Neural progenitor cell (in vitro differentiated cells): ENCODE results near the gene ATAD3A. TPM values are rescaled to one million over a fixed set of nuclear protein-coding genes. Genes with fewer than 3 reads are reported as not detected.
"Not testable (repeated sequence)": the region's sequence is repeated elsewhere in the genome, so short reads cannot be mapped to it uniquely, and the experiment has no call there.

ENCODE experiments used
- DNase-seq: peaks from one replicate; pipeline ENCODE4 v3.0.0-alpha.2; 2016; ENCODE audit warnings: low spot score
- H2AFZ ChIP-seq: fragments of 200-600 bp; sonication (generic); replicated peaks from 2 replicates; pipeline ENCODE4 v1.6.1; 2016; ENCODE audit warnings: antibody characterized with exemption
- H3F3A ChIP-seq: fragments of 200-600 bp; sonication (generic); 2 replicates; pipeline ENCODE4 v1.6.1; 2016; ENCODE audit warnings: antibody characterized with exemption, low read depth
- H3K27ac ChIP-seq: fragments of 200-600 bp; sonication (generic); 2 replicates; pipeline ENCODE4 v1.5.1; 2016; ENCODE audit warnings: mild to moderate bottlenecking
- H3K27me3 ChIP-seq: fragments of 200-600 bp; sonication (generic); 2 replicates; pipeline ENCODE4 v1.6.1; 2016; ENCODE audit warnings: mild to moderate bottlenecking, moderate library complexity
- H3K36me3 ChIP-seq: fragments of 200-600 bp; sonication (generic); 2 replicates; pipeline ENCODE4 v1.5.1; 2016
- H3K4me1 ChIP-seq: fragments of 200-600 bp; sonication (generic); 2 replicates; pipeline ENCODE4 v1.6.1; 2016; ENCODE audit warnings: mixed run types
- H3K4me2 ChIP-seq: fragments of 200-600 bp; sonication (generic); 2 replicates; pipeline ENCODE4 v1.6.1; 2016
- H3K4me3 ChIP-seq: fragments of 200-600 bp; sonication (generic); 2 replicates; pipeline ENCODE4 v1.5.1; 2016
- H3K79me2 ChIP-seq: fragments of 200-600 bp; sonication (generic); 2 replicates; pipeline ENCODE4 v1.6.1; 2016; ENCODE audit warnings: low read depth
- H3K9ac ChIP-seq: fragments of 200-600 bp; sonication (generic); 2 replicates; pipeline ENCODE4 v1.6.1; 2016
- H3K9me3 ChIP-seq: fragments of 200-600 bp; sonication (generic); 2 replicates; pipeline ENCODE4 v1.5.1; 2016; ENCODE audit warnings: low read depth
- H4K20me1 ChIP-seq: fragments of 200-600 bp; sonication (generic); 2 replicates; pipeline ENCODE4 v1.6.1; 2016; ENCODE audit warnings: low read depth
- H3K27ac Mint-ChIP-seq: 3 replicates; pipeline ENCODE4 v1.8.0; 2021; ENCODE audit warnings: mixed read lengths
- H3K27me3 Mint-ChIP-seq: 2 replicates; pipeline ENCODE4 v1.8.0; 2022; ENCODE audit warnings: low read depth, mild to moderate bottlenecking, inconsistent platforms, moderate library complexity, mixed read lengths; ENCODE audit not compliant: insufficient read depth
- H3K36me3 Mint-ChIP-seq: 3 replicates; pipeline ENCODE4 v1.8.0; 2021; ENCODE audit warnings: mixed read lengths
- H3K4me1 Mint-ChIP-seq: 3 replicates; pipeline ENCODE4 v1.8.0; 2021; ENCODE audit warnings: mixed read lengths
- H3K4me3 Mint-ChIP-seq: 3 replicates; pipeline ENCODE4 v1.8.0; 2021; ENCODE audit warnings: mild to moderate bottlenecking, moderate library complexity, mixed read lengths
- H3K9me3 Mint-ChIP-seq: 3 replicates; pipeline ENCODE4 v1.8.0; 2020; ENCODE audit warnings: mixed read lengths
- CTCF ChIP-seq: fragments of 200-600 bp; sonication (generic); IDR thresholded peaks from 2 replicates; pipeline ENCODE4 v1.5.1; 2017; ENCODE audit warnings: antibody characterized with exemption, mild to moderate bottlenecking
- EZH2 ChIP-seq: fragments of 200-600 bp; sonication (generic); IDR thresholded peaks from 2 replicates; pipeline ENCODE4 v1.6.1; 2017; ENCODE audit warnings: antibody characterized with exemption, mild to moderate bottlenecking, moderate library complexity
- EZH2phosphoT487 ChIP-seq: fragments of 200-600 bp; sonication (generic); IDR thresholded peaks from 2 replicates; pipeline ENCODE4 v1.6.1; 2017; ENCODE audit warnings: antibody characterized with exemption
- total RNA-seq: library from RNA; depleted of rRNA; stranded (reverse); fragments of >200 nt; gene quantifications from 2 replicates; pipeline ENCODE4 v1.2.3, GENCODE V29; 2015; ENCODE audit warnings: low replicate concordance

Gene ATAD3A
- total RNA-seq, 1 donor from 2014 or later, result 7.8 TPM

GRCh38 chr1:1556505-1556904 lies 44.5 kb downstream of the ATAD3A start:
- H3K27me3 ChIP-seq, result no peaks in the 10 kb centered on the region
- H3K9ac ChIP-seq, result no peak overlapping the region
- H3K27ac Mint-ChIP-seq, result no peak overlapping the region
- H3K79me2 ChIP-seq, result peaks cover 20% of the 10 kb centered on the region
- no peak for TF ChIP-seq EZH2phosphoT487
- TF ChIP-seq EZH2, result no peak
- no peak for TF ChIP-seq CTCF
- no peak overlapping the region for H3K4me3 Mint-ChIP-seq
- H3K27ac ChIP-seq, result no peak overlapping the region
- H3K4me1 ChIP-seq, result no peaks in the 10 kb centered on the region
- H3K4me1 Mint-ChIP-seq, result peaks cover 14% of the 10 kb centered on the region
- H3K4me2 ChIP-seq, result no peak overlapping the region
- H4K20me1 ChIP-seq, result peaks cover 20% of the 10 kb centered on the region
- H3F3A ChIP-seq, result peaks cover 3% of the 10 kb centered on the region
- peaks cover 2% of the 10 kb centered on the region for H3K36me3 Mint-ChIP-seq
- no peak overlapping the region for H2AFZ ChIP-seq
- H3K9me3 ChIP-seq, result no peaks in the 10 kb centered on the region
- no peak overlapping the region for H3K4me3 ChIP-seq
- H3K36me3 ChIP-seq, result no peaks in the 10 kb centered on the region
- H3K27me3 Mint-ChIP-seq, result peaks cover 5% of the 10 kb centered on the region
- H3K9me3 Mint-ChIP-seq, result no peaks in the 10 kb centered on the region
- no peak for DNase-seq

- not testable (repeated sequence) for H3K4me3 Mint-ChIP-seq, H3K4me1 ChIP-seq, H3K36me3 Mint-ChIP-seq, H3K4me2 ChIP-seq, H3K4me3 ChIP-seq, H3K27ac Mint-ChIP-seq, H3K9me3 Mint-ChIP-seq, H3K9ac ChIP-seq, H3K27me3 Mint-ChIP-seq, H3K27ac ChIP-seq, H3K9me3 ChIP-seq, H3K27me3 ChIP-seq, H3F3A ChIP-seq, H2AFZ ChIP-seq, H3K36me3 ChIP-seq, DNase-seq
- peaks cover 18% of the 10 kb centered on the region for H4K20me1 ChIP-seq
- peaks cover 15% of the 10 kb centered on the region for H3K79me2 ChIP-seq
- H3K4me1 Mint-ChIP-seq, result peaks cover 14% of the 10 kb centered on the region
Measured at GRCh38 chr1:1556961-1557360, 45.0 kb downstream of the ATAD3A start.

GRCh38 chr1:1557688-1558087 lies 45.7 kb downstream of the ATAD3A start:
- not testable (repeated sequence) for H3K36me3 ChIP-seq, H3K36me3 Mint-ChIP-seq, H3K9ac ChIP-seq, H3K4me3 Mint-ChIP-seq, H3K9me3 ChIP-seq, H3K27ac Mint-ChIP-seq, H3F3A ChIP-seq, H3K9me3 Mint-ChIP-seq, DNase-seq, H3K4me2 ChIP-seq, H3K4me1 ChIP-seq, H3K27ac ChIP-seq, H3K27me3 ChIP-seq, H3K27me3 Mint-ChIP-seq, H2AFZ ChIP-seq, H3K4me3 ChIP-seq
- H3K4me1 Mint-ChIP-seq, result peaks cover 14% of the 10 kb centered on the region
- H4K20me1 ChIP-seq, result peaks cover 11% of the 10 kb centered on the region
- H3K79me2 ChIP-seq, result peaks cover 10% of the 10 kb centered on the region

- H3K4me3 ChIP-seq, result no peak overlapping the region
- peaks cover 3% of the 10 kb centered on the region for H3F3A ChIP-seq
- no peak overlapping the region for H3K27ac Mint-ChIP-seq
- peaks cover 13% of the 10 kb centered on the region for H4K20me1 ChIP-seq
- no peaks in the 10 kb centered on the region for H3K36me3 ChIP-seq
- peaks cover 8% of the 10 kb centered on the region for H3K36me3 Mint-ChIP-seq
- H3K9me3 ChIP-seq, result no peaks in the 10 kb centered on the region
- no peak overlapping the region for H3K4me3 Mint-ChIP-seq
- H3K27me3 ChIP-seq, result no peaks in the 10 kb centered on the region
- DNase-seq, result no peak
- no peak overlapping the region for H2AFZ ChIP-seq
- no peak for TF ChIP-seq EZH2
- TF ChIP-seq CTCF, result no peak
- TF ChIP-seq EZH2phosphoT487, result no peak
- no peak overlapping the region for H3K4me2 ChIP-seq
- peaks cover 15% of the 10 kb centered on the region for H3K79me2 ChIP-seq
- H3K27me3 Mint-ChIP-seq, result peaks cover 2% of the 10 kb centered on the region
- peaks cover 14% of the 10 kb centered on the region for H3K4me1 Mint-ChIP-seq
- H3K9me3 Mint-ChIP-seq, result no peaks in the 10 kb centered on the region
- H3K27ac ChIP-seq, result no peak overlapping the region
- no peak overlapping the region for H3K9ac ChIP-seq
- H3K4me1 ChIP-seq, result no peaks in the 10 kb centered on the region
Measured at GRCh38 chr1:1558591-1558990, 46.6 kb downstream of the ATAD3A start.
